Activated naive CD4-positive, alpha-beta T cell treated with anti-CD3 and anti-CD28 coated beads, Interleukin-2, amount 10 ng/mL, durations not matched to agents 7 days and 5 days (primary cell): ENCODE measurements around the gene GPT2.
"Not testable (repeated sequence)": the region's sequence is repeated elsewhere in the genome, so short reads cannot be mapped to it uniquely, and the experiment has no call there.

Source experiments
- CTCF ChIA-PET: fragments of 350-600 bp; sonication (Branson Sonifier 250); formaldehyde crosslinking; loops from one replicate; lab custom pipeline; 2021; ENCODE audit warnings: antibody characterized with exemption; lab: Charles Lee
- DNase-seq: peaks from one replicate; pipeline ENCODE4 v3.0.0-alpha.2; 2020
- H3K27ac Mint-ChIP-seq: one replicate; pipeline ENCODE4 v1.8.0; 2021; ENCODE audit warnings: mild to moderate bottlenecking, moderate library complexity, mixed read lengths
- H3K27me3 Mint-ChIP-seq: one replicate; pipeline ENCODE4 v1.8.0; 2021; ENCODE audit warnings: mild to moderate bottlenecking, mixed read lengths
- H3K36me3 Mint-ChIP-seq: one replicate; pipeline ENCODE4 v1.8.0; 2021; ENCODE audit warnings: mixed read lengths
- H3K4me1 Mint-ChIP-seq: one replicate; pipeline ENCODE4 v1.8.0; 2021; ENCODE audit warnings: mixed read lengths
- H3K4me3 Mint-ChIP-seq: one replicate; pipeline ENCODE4 v1.8.0; 2021; ENCODE audit warnings: mild to moderate bottlenecking, moderate library complexity, mixed read lengths
- H3K9me3 Mint-ChIP-seq: one replicate; pipeline ENCODE4 v1.8.0; 2021; ENCODE audit warnings: mixed read lengths

Gene GPT2

DNA sequence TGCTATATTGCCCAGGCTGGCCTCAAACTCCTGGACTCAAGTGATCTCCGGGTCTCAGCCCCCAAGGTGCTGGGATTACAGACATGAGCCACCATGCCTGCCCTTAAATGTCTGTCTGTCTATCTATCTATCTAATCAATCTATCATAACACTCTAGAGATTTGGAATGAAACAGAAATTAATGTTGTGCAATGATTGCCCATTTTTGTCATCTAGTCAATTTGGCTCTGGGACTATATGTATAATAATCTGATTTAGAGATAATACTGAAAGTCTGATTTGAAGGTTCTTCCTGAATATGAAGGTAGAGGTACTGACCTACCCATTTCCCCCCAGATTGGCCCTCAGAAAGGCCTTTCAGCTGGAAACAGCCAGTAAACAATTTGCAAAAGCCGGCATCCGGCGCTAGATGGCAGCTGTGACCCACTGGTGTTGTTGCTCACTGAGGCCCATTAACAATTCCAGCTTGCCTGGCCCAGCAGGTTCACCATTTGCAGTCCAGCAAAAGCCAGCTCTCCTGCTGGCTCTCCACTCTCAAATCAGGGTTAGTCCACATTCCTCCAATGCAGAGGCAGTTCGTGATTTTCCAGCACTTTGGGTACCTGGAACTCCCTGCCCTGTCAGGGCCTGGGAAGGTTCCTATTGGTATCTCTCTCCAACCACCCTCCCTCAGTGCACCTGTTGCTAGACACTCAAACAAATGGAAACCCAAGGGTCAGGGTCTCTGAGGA is 30.3 kb upstream of the GPT2 start:
- CTCF ChIA-PET = interaction anchor here (0.7 to 3.9 kb wide), 29 partner anchors 8 to 1311 kb away, joined by 3 to 127 read pairs (median 4); partner anchors contain the start of genes C16orf87 and GPT2
- Mint-ChIP-seq H3K9me3 (no peaks in the 10 kb centered on the region), H3K4me3 (no peak overlapping the region), H3K36me3 (no peaks in the 10 kb centered on the region), H3K27ac (no peak overlapping the region), H3K27me3 (peaks cover 14% of the 10 kb centered on the region), H3K4me1 (no peaks in the 10 kb centered on the region)
- peak; percentile 81 for DNase-seq

DNA sequence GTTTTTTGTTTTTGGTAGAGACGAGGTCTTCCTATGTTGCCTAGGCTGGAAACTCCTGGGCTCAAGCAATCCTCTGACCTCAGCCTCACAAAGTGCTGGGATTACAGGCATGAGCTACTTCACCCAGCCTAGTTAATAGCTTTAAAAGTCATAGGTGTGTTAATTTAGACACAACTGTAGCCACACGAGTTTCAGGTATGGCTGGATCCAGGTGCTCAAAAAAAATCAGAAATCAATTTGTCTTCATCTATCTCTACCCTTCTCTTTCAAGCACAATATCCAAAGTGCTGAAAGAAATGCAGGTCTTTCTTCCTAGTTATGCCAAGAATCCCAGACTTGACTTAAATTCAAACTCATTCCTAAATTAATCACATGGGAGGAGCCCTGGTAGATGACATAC is 29.3 kb upstream of the GPT2 start:
- Mint-ChIP-seq H3K27ac (no peak overlapping the region), H3K4me3 (no peak overlapping the region), H3K4me1 (peaks cover 1% of the 10 kb centered on the region), H3K27me3 (peaks cover 9% of the 10 kb centered on the region), H3K36me3 (no peaks in the 10 kb centered on the region), H3K9me3 (no peaks in the 10 kb centered on the region)
- CTCF ChIA-PET = interaction anchor here (0.8 to 3.9 kb wide), 12 partner anchors 9 to 181 kb away, joined by 3 to 127 read pairs (median 9); partner anchors contain the start of genes C16orf87 and GPT2
- no peak for DNase-seq

DNA sequence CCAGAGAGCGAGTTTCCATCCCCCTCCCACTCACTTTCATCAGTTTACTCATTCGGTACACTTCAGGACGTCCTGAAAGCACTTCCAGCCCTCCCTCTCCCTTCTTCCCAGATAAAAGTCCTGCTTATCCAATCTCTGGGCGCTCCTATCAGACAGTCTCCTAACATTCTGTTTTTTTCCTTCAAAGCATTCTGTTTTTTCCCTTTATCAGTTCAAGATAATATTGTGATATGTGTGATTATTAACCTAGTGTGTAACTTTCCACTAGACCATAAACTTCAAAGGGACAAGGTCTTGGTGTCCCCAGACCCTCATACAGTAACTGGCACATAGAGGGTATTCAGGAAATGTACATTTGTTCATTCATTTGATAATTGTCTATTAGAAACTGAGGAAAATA is 28.8 kb upstream of the GPT2 start:
- Mint-ChIP-seq H3K4me1 (peaks cover 7% of the 10 kb centered on the region), H3K9me3 (no peaks in the 10 kb centered on the region), H3K36me3 (no peaks in the 10 kb centered on the region), H3K27me3 (peaks cover 9% of the 10 kb centered on the region), H3K27ac (no peak overlapping the region), H3K4me3 (no peak overlapping the region)
- no peak for DNase-seq
- CTCF ChIA-PET = interaction anchor here (1.5 to 3.9 kb wide), 3 partner anchors 8 to 53 kb away, joined by 4 to 127 read pairs (median 20); no protein-coding TSS in a partner anchor

DNA sequence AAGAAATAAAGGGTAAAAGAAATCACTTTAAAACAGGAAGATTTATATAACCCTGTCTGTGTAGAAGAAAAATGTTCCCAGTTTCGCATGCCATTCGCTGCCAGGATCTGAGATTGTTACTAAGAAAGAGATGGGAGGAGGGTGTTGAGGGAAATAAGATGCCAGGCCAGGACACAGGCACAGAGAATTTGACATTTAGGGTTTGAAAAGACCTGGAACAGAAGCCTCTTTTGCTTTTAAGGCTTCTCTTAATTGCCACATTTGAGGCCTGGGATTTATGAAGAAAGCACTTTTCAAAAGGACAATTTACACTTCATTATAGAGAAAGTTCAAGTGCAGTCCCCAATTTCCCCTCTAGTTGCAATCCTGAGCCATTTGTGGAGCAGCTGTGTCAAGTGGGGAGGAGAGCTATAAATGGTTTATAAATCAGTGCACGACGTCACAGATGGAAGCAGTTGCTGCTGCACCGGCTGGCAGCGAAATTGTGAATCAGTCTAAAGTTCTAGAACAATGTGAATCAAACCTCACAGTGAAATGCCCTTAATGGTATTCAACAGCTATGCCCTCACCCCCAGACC is 26.7 kb upstream of the GPT2 start:
- CTCF ChIA-PET = interaction anchor here (0.6 to 2.9 kb wide), 5 partner anchors 13 to 73 kb away, joined by 3 to 11 read pairs (median 3); no protein-coding TSS in a partner anchor
- peaks cover under 1% of the 10 kb centered on the region for H3K36me3 Mint-ChIP-seq
- no peak overlapping the region for H3K27ac Mint-ChIP-seq
- H3K4me1 Mint-ChIP-seq = peaks cover 16% of the 10 kb centered on the region
- H3K9me3 Mint-ChIP-seq = peaks cover 3% of the 10 kb centered on the region
- H3K27me3 Mint-ChIP-seq = no peaks in the 10 kb centered on the region
- DNase-seq = no peak
- H3K4me3 Mint-ChIP-seq = no peak overlapping the region

DNA sequence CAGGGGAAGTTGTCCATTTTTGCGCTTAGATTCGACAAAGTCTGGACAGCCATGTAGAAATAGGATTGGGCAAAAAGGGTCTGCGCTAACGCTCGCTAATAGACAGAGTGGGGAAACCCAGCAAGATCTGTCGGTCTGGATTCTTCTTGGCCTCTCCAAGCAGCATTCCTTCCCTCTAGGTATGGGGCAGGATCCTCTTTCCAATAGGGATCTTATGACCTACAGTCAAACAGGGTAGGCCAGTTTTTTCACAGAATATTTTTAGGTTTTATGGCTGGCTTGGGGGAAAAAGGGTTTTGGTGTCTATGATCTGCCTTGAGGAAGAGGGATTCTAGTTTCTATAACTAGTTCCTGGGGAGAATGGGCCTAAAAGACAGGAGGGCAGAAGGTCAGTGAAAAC is 26.0 kb upstream of the GPT2 start:
- Mint-ChIP-seq H3K4me1 (peaks cover 22% of the 10 kb centered on the region), H3K27ac (no peak overlapping the region), H3K4me3 (no peak overlapping the region), H3K36me3 (peaks cover 4% of the 10 kb centered on the region), H3K9me3 (peaks cover 6% of the 10 kb centered on the region), H3K27me3 (no peaks in the 10 kb centered on the region)
- DNase-seq = no peak
- CTCF ChIA-PET = interaction anchor here (0.6 to 2.9 kb wide), 5 partner anchors 13 to 73 kb away, joined by 3 to 11 read pairs (median 3); no protein-coding TSS in a partner anchor

DNA sequence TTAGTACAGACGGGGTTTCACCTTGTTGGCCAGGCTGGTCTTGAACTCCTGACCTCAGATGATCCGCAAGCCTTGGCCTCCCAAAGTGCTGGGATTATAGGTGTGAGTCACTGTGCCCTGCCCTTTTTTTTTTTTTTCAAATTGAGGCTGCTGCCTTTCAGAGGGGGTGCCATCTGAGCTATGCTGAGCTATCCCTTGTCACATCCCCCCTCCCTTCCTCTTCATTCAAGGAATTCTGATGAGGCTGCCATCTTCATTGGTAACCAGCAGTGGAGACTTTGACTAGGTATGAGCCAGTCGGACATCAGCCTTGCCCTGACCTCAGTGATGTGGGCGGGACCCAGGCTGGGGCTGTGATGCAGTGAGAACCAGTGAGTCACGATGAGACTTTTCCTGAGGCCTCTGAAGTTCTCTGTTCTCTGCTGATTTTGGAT is 24.4 kb upstream of the GPT2 start:
- CTCF ChIA-PET = interaction anchor here (0.8 to 1.2 kb wide), 2 partner anchors 48 to 50 kb away, joined by 3 to 10 read pairs; no protein-coding TSS in a partner anchor
- peaks cover 6% of the 10 kb centered on the region for H3K36me3 Mint-ChIP-seq
- no peaks in the 10 kb centered on the region for H3K27me3 Mint-ChIP-seq
- DNase-seq = no peak
- no peak overlapping the region for H3K4me3 Mint-ChIP-seq
- peaks cover 38% of the 10 kb centered on the region for H3K4me1 Mint-ChIP-seq
- no peak overlapping the region for H3K27ac Mint-ChIP-seq
- H3K9me3 Mint-ChIP-seq = peaks cover 10% of the 10 kb centered on the region

DNA sequence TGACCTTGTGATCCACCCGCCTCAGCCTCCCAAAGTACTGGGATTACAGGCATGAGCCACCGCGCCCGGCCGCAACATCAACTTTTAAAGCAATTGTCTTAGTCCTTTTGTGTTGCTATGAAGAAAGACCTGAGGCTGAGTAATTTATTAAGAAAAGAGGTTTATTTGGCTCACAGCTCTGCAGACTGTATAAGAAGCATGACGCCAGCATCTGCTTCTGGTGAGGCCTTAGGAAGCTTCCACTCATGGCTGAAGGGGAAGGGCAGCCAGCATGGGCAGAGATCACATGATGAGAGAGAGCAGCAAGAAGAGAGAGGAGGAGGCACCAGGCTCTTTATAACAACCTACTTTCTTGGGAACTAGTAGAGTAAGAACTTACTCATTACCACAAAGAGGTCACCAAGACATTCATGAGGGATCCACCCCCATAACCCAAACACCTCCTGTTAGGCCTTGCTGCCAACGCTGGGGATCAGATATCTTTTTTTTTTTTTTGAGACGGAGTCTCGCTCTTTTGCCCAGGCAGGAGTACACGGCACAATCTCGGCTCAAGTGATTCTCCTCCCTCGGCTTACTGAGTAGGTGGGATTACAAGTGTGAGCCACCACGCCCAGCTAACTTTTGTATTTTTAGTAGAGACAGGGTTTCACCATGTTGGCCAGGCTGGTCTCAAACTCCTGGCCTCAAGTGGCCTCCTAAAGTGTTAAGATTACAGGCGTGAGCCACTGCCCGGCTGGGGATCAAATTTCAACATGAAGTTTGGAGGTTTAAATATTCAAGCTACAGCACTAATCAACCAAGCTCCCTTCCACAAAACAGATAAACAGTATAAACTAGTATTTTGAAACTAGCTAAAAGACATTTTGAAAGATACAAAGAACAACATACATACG is 21.4 kb upstream of the GPT2 start:
- Mint-ChIP-seq H3K9me3 (peaks cover 14% of the 10 kb centered on the region), H3K4me3 (no peak overlapping the region), H3K36me3 (peaks cover 8% of the 10 kb centered on the region), H3K27me3 (no peaks in the 10 kb centered on the region), H3K4me1 (peaks cover 43% of the 10 kb centered on the region), H3K27ac (peak overlapping the region; percentile 38)
- CTCF ChIA-PET = interaction anchor here (4.1 kb wide), 1 partner anchor 9 kb away, joined by 20 read pairs; no protein-coding TSS in a partner anchor
- no peak for DNase-seq

DNA sequence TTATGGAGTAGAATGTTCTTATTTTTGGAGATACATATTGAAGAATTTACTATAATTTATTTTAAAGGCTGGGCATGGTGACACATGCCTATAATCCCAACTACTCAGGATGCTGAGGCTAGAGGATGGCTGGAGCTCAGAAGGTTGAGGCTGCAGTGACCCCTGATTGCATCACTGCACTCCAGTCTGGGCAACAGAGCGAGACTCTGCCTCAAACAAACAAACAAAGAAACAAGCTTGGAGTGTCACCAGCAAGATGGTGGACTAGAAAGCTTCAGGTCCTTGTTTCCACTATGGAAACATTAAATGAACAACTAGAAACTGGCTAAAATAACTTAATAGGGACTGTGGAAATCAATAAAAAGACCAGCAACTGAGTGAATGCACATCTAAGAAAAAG is 17.9 kb upstream of the GPT2 start:
- Mint-ChIP-seq H3K4me1 (peaks cover 33% of the 10 kb centered on the region), H3K27me3 (peaks cover 26% of the 10 kb centered on the region), H3K36me3 (peaks cover 8% of the 10 kb centered on the region), H3K9me3 (peaks cover 14% of the 10 kb centered on the region), H3K4me3 (no peak overlapping the region), H3K27ac (no peak overlapping the region)
- CTCF ChIA-PET = interaction anchor here (1.4 kb wide), 2 partner anchors 42 to 63 kb away, joined by 3 to 4 read pairs; no protein-coding TSS in a partner anchor
- no peak for DNase-seq

DNA sequence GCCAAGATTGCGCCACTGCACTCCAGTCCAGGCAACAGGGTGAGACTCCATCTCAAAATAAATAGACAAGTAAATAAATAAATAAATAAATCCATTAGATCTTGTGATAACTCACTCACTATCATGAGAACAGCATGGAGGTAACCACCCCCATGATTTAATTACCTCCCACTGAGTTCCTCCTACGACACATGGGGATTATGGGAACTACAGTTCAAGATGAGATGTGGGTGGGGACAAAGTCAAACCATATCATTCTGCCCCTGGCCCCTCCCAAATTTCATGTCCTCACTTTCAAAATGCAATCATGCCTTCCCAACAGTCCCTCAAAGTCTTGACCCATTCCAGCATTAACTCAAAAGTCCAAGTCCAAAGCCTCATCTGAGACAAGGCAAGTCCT is 16.7 kb upstream of the GPT2 start:
- Mint-ChIP-seq H3K4me1 (peaks cover 27% of the 10 kb centered on the region), H3K27me3 (peaks cover 35% of the 10 kb centered on the region), H3K9me3 (peaks cover 11% of the 10 kb centered on the region)
- DNase-seq, H3K36me3 Mint-ChIP-seq, H3K27ac Mint-ChIP-seq, H3K4me3 Mint-ChIP-seq: not testable (repeated sequence)
- CTCF ChIA-PET = interaction anchor here (1.4 kb wide), 1 partner anchor 41 kb away, joined by 3 read pairs; no protein-coding TSS in a partner anchor

DNA sequence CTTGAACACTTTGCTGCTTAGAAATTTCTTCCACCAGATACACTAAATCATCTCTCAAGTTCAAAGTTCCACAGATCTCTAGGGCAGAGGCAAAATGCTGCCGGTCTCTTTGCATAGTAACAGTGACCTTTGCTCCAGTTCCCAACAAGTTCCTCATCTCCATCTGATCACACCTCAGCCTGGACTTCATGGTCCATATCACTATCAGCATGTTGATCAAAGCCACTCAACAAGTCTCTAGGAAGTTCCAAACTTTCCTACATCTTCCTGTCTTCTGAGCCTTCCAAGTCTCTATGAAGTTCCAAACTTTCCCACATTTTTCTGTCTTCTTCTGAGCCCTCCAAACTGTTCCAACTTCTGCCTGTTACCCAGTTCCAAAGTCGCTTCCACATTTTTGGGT is 15.3 kb upstream of the GPT2 start:
- CTCF ChIA-PET, H3K9me3 Mint-ChIP-seq, H3K4me3 Mint-ChIP-seq, DNase-seq, H3K27ac Mint-ChIP-seq, H3K36me3 Mint-ChIP-seq: not testable (repeated sequence)
- Mint-ChIP-seq H3K4me1 (peaks cover 14% of the 10 kb centered on the region), H3K27me3 (peaks cover 38% of the 10 kb centered on the region)

DNA sequence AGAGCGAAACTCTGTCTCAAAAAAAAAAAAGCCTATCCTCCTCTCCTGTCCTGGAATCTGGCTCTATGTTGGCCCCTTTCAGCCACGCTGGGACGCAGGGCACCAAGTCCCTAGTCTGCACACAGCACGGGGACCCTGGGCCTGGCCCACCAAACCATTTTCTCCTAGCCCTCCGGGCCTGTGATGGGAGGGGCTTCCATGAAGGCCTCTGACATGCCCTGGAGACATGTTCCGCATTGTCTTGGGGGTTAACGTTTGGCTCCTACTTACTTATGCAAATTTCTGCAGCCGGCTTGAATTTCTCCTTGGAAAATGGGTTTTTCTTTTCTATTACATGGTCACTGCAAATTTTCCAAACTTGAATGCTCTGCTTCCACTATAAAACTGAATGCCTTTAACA is 12.6 kb upstream of the GPT2 start:
- Mint-ChIP-seq H3K27ac (no peak overlapping the region), H3K4me3 (no peak overlapping the region), H3K36me3 (peaks cover 2% of the 10 kb centered on the region), H3K4me1 (peaks cover 2% of the 10 kb centered on the region), H3K27me3 (peaks cover 41% of the 10 kb centered on the region), H3K9me3 (peaks cover 4% of the 10 kb centered on the region)
- DNase-seq = no peak
- CTCF ChIA-PET = interaction anchor here (1.2 kb wide), 1 partner anchor 14 kb away, joined by 3 read pairs; no protein-coding TSS in a partner anchor

DNA sequence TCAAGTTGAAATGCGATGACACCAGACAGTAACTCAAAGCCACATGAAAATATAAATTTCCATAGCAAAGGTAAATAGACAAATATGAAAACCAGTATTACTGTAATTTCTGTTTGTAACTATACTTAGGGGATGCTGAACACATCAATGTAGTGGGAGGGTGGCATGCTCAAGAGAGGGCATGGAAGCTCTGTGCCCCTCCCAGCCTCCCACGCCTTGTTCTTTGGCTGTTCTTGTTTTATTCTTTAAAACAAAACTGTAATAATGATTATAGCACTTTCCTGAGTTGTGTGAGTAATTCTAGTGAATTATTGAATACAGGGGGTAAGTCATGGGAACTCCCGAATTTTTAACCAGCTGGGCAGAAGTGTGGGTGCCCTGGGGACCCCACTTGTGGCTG is 11.0 kb upstream of the GPT2 start:
- DNase-seq = no peak
- CTCF ChIA-PET = interaction anchor here (0.9 kb wide), 1 partner anchor 10 kb away, joined by 3 read pairs; the partner anchor contains the start of gene GPT2

DNA sequence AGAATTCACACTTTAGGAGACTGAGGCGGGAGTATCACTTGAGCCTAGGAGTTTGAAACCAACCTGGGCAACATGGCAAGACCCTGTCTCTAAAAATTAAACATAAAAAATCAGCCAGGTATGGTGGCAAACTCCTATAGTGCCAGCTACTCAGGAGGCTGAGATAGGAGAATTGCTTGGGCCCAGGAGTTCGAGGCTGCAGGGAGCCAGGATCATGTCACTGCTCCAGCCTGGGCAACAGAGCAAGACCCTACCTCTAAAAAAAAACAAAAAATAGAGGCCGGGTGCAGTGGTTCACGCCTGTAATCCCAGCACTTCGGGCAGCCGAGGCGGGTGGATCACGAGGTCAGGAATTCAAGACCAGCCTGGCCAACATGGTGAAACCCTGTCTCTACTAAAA is 8.9 kb upstream of the GPT2 start:
- H3K27ac Mint-ChIP-seq = no peak overlapping the region
- CTCF ChIA-PET = no interaction called here
- peaks cover 37% of the 10 kb centered on the region for H3K27me3 Mint-ChIP-seq
- no peaks in the 10 kb centered on the region for H3K36me3 Mint-ChIP-seq
- no peak for DNase-seq
- no peaks in the 10 kb centered on the region for H3K4me1 Mint-ChIP-seq
- H3K4me3 Mint-ChIP-seq = no peak overlapping the region
- no peaks in the 10 kb centered on the region for H3K9me3 Mint-ChIP-seq

More for the DNA sequence above, 11.0 kb upstream of the GPT2 start:
- Mint-ChIP-seq H3K27ac (no peak overlapping the region), H3K4me3 (no peak overlapping the region), H3K4me1 (no peaks in the 10 kb centered on the region), H3K9me3 (no peaks in the 10 kb centered on the region), H3K27me3 (peaks cover 41% of the 10 kb centered on the region), H3K36me3 (no peaks in the 10 kb centered on the region)
